SJSA1 (cell line): Measurements from ENCODE around the gene SLC26A1. TPM values are rescaled to one million over a fixed set of nuclear protein-coding genes. Genes with fewer than 3 reads are reported as not detected.
"Not testable (repeated sequence)": the region's sequence is repeated elsewhere in the genome, so short reads cannot be mapped to it uniquely, and the experiment has no call there.

ENCODE experiments used
- DNase-seq, 2 experiments: peaks; one replicate each; pipeline ENCODE4 v3.0.0-alpha.2; 2015 to 2020; ENCODE audit warnings: low spot score in 2 of 2, low read depth in 1 of 2
- H3K27ac ChIP-seq: fragments of 250-450 bp; sonication (Bioruptor Pico); 2 replicates; pipeline ENCODE4 v1.5.1; 2020; ENCODE audit warnings: mild to moderate bottlenecking, moderate library complexity
- H3K27me3 ChIP-seq: fragments of 250-450 bp; sonication (Bioruptor Pico); replicated peaks from 2 replicates; pipeline ENCODE4 v1.5.1; 2020; ENCODE audit warnings: mild to moderate bottlenecking, moderate library complexity
- H3K36me3 ChIP-seq: fragments of 250-450 bp; sonication (Bioruptor Pico); 2 replicates; pipeline ENCODE4 v1.5.1; 2020; ENCODE audit warnings: mild to moderate bottlenecking
- H3K4me1 ChIP-seq: fragments of 250-450 bp; sonication (Bioruptor Pico); replicated peaks from 2 replicates; pipeline ENCODE4 v1.6.1; 2021; ENCODE audit warnings: mild to moderate bottlenecking
- H3K4me3 ChIP-seq: fragments of 250-450 bp; sonication (Bioruptor Pico); 2 replicates; pipeline ENCODE4 v1.5.1; 2020; ENCODE audit warnings: mild to moderate bottlenecking
- H3K9me3 ChIP-seq: fragments of 250-450 bp; sonication (Bioruptor Pico); replicated peaks from 2 replicates; pipeline ENCODE4 v1.5.1; 2020; ENCODE audit warnings: mild to moderate bottlenecking
- total RNA-seq: library from RNA; depleted of rRNA; stranded (reverse); fragments of >200 nt; shearing (Covaris generic); gene quantifications from 2 replicates; pipeline ENCODE4 v1.2.3, GENCODE V29; 2014

The SLC26A1 gene
- total RNA-seq, 1 experiment from 2014 or later = not detected

DNA sequence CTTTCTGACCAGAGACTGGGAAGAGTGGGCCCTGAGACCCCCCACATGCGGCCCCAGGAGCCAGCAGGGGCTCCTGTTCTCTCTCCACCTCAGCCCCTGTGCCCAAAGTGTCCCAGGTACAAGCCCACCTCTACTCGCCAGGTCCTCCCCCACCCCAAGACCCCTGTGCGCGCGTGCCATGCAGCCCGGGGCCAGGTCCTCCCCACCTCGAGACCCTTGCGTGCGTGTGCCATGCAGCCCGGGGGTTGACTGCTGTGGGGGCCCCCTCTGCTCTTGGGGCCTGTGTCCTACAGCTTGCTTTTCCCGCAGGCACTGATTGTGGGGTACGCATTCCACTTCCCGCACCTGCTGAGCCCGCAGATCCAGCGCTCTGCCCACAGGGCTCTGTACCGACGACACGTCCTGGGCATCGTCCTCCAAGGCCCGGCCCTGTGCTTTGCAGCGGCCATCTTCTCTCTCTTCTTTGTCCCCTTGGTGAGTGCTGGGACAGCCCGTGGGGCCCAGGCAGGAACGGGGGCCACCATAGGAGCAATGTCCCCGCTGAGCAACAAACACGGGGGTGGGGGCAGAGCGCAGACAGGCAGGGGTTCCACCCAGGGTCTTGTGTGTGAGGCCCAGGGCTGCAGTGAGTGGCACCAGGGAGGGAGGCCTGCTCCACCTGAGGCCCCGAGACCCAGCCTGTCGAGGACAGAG is 40.2 kb downstream of the SLC26A1 start:
- no peaks in the 10 kb centered on the region for H3K9me3 ChIP-seq
- no peaks in the 10 kb centered on the region for H3K4me1 ChIP-seq
- H3K4me3 ChIP-seq = no peak overlapping the region
- H3K36me3 ChIP-seq = no peaks in the 10 kb centered on the region
- no peak overlapping the region for H3K27ac ChIP-seq
- H3K27me3 ChIP-seq = no peaks in the 10 kb centered on the region
- DNase-seq = no peak

DNA sequence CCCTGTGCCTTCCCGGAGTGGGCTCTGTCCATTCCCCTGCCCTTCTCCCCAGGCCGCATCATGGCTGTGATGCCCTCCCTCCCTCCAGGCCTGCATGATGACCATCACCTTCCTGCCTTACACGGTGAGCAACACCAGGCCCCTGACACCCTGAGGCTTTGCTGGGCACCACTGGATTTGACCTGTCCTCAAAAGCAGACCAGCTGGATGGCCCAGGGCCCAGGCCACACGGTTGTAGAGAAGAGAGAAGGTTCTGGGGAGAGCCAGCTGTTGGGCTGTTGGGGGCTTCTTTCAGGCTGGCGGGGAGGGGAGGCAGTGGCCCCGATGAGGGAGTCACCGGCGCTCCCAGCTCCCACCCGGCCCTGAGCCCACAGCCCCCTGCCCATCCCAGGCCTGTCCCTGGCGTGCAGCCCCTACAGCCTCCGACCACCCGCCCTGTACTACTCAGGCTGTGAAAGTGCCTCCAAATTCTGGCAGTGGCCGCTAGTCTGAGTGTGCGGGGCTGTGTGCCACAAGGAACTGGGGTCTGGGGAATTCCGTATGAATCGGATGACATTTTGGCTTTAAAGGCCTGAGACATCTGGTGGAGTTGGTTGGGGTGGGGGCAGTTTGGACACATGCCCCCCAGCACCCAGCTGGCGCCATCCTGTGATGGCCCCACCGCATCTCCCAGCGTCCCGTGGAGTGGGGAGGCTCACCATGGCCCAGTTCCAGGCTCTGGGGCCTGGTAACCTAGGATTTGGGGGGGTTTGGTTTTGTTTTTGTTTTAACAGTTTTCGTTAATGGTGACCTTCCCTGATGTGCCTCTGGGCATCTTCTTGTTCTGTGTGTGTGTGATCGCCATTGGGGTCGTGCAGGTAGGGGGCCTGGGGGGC is 41.4 kb downstream of the SLC26A1 start:
- Histone ChIP-seq H3K27me3 (no peaks in the 10 kb centered on the region), H3K9me3 (no peaks in the 10 kb centered on the region), H3K4me3 (no peak overlapping the region), H3K36me3 (no peaks in the 10 kb centered on the region), H3K4me1 (no peaks in the 10 kb centered on the region), H3K27ac (no peak overlapping the region)
- DNase-seq = no peak

- H3K27me3 ChIP-seq = no peaks in the 10 kb centered on the region
- H3K4me1 ChIP-seq = no peaks in the 10 kb centered on the region
- no peak for DNase-seq
- no peak overlapping the region for H3K4me3 ChIP-seq
- no peak overlapping the region for H3K27ac ChIP-seq
- no peaks in the 10 kb centered on the region for H3K36me3 ChIP-seq
- no peaks in the 10 kb centered on the region for H3K9me3 ChIP-seq
Measured at GRCh38 chr4:951186-951585, 42.0 kb downstream of the SLC26A1 start.

DNA sequence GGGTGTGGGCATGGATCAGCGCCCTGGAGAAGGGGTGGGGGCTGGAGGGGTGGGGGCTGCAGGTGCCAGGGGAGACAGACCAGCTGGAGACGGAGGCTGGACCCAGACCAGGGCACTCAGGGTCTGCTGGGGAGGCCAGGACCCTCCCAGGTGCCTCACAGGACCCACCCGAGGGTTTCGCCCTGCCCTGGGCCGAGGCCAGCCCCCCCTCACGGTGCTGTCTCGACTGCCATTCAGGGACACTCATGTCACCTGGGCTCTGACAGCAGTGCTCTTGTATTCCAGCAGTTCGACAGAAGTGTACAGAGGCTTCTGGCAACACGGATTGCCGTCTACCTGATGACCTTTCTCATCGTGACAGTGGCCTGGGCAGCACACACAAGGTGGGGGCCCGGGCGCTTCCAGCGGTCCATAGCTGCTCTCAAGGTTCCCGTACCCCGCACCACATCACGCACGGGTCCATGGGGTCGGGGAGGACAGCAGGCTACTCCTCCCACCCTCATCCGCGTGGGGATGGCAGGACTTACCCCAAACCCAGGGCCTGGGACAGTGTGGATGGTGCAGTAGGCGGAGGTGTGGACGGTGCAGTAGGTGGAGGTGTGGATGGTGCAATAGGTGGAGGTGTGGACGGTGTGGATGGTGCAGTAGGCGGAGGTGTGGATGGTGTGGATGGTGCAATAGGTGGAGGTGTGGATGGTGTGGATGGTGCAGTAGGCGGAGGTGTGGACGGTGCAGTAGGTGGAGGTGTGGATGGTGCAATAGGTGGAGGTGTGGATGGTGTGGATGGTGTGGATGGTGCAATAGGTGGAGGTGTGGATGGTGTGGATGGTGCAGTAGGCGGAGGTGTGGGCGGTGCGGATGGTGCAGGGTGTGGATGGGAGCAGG is 42.8 kb downstream of the SLC26A1 start:
- Histone ChIP-seq H3K27ac (no peak overlapping the region), H3K27me3 (no peaks in the 10 kb centered on the region), H3K9me3 (no peaks in the 10 kb centered on the region), H3K36me3 (no peaks in the 10 kb centered on the region), H3K4me1 (no peaks in the 10 kb centered on the region), H3K4me3 (no peak overlapping the region)
- DNase-seq = peak in 1 of 2 experiments; percentile 29

GRCh38 chr4:949656-950055 is 43.5 kb downstream of the SLC26A1 start:
- peak in 1 of 2 experiments; percentile 15 for DNase-seq
- no peak overlapping the region for H3K4me3 ChIP-seq
- H3K36me3 ChIP-seq = no peaks in the 10 kb centered on the region
- no peak overlapping the region for H3K27ac ChIP-seq
- no peaks in the 10 kb centered on the region for H3K4me1 ChIP-seq
- H3K9me3 ChIP-seq = no peaks in the 10 kb centered on the region
- H3K27me3 ChIP-seq = no peaks in the 10 kb centered on the region

DNA sequence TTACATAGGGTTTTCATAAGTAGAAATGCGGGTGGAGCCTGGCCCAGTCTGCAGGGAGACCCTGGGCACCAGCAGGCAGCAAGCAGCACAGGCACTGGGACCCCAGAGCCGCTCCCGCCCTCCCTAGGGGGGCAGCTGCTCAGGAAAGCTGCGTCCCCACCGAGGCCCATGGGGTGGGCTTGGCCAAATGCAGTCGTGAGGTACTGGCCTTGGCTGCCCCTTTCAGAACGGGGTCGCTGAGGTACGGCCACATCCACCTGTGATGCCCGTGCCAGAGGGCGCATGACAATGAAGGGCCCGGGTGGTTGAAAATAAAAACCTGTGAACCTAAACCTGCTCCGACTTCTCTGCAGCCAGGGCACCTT is 44.3 kb downstream of the SLC26A1 start:
- no peak overlapping the region for H3K4me3 ChIP-seq
- H3K4me1 ChIP-seq = no peaks in the 10 kb centered on the region
- no peaks in the 10 kb centered on the region for H3K9me3 ChIP-seq
- no peaks in the 10 kb centered on the region for H3K27me3 ChIP-seq
- no peaks in the 10 kb centered on the region for H3K36me3 ChIP-seq
- DNase-seq = no peak
- no peak overlapping the region for H3K27ac ChIP-seq

- Histone ChIP-seq H3K27me3 (no peaks in the 10 kb centered on the region), H3K27ac (no peak overlapping the region), H3K4me1 (no peaks in the 10 kb centered on the region), H3K36me3 (no peaks in the 10 kb centered on the region), H3K9me3 (no peaks in the 10 kb centered on the region), H3K4me3 (no peak overlapping the region)
- DNase-seq = no peak
Measured at GRCh38 chr4:948101-948935, 44.9 kb downstream of the SLC26A1 start.

GRCh38 chr4:947491-947971 is 45.7 kb downstream of the SLC26A1 start:
- H3K27ac ChIP-seq = no peak overlapping the region
- H3K9me3 ChIP-seq = no peaks in the 10 kb centered on the region
- no peak overlapping the region for H3K4me3 ChIP-seq
- no peak for DNase-seq
- H3K36me3 ChIP-seq = no peaks in the 10 kb centered on the region
- H3K4me1 ChIP-seq = no peaks in the 10 kb centered on the region
- H3K27me3 ChIP-seq = no peaks in the 10 kb centered on the region

DNA sequence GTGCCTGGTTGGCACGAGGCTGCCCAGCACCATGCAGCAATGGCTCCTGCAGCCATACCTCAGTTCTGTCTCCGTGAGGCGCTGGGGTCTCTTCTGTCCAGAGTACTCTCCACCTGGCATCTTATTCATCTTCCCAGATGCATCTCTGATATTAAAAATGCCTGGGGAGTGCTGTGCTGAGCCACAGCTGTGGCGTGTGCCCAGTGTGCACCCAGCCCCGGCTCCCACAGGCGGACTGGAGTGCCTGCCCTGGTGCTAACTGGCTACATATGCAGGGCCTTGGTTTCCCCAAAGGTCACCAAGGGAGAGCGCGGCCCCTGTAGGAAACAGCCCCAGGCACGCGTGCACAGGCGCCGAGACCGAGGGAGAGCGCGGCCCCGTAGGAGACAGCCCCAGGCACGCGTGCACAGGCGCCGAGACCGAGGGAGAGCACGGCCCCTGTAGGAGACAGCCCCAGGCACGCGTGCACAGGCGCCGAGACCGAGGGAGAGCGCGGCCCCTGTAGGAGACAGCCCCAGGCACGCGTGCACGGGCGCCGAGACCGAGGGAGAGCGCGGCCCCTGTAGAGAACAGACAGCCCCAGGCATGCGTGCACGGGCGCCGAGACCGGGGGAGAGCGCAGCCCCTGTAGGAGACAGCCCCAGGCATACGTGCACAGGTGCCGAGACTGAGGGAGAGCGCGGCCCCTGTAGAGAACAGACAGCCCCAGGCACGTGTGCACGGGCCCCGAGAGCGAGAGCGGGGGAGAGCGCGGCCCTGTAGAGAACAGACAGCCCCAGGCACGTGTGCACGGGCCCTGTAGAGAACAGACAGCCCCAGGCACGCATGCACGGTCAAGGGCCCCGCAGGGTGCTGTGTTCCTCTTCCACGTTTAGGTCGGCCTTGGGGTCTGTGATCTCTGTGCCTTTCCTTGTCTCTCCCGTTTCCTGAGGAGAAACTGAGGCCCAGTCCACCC is 46.4 kb downstream of the SLC26A1 start:
- Histone ChIP-seq H3K27me3 (no peaks in the 10 kb centered on the region), H3K9me3 (no peaks in the 10 kb centered on the region), H3K36me3 (no peaks in the 10 kb centered on the region), H3K27ac (no peak overlapping the region), H3K4me3 (no peak overlapping the region), H3K4me1 (no peaks in the 10 kb centered on the region)
- DNase-seq = no peak

DNA sequence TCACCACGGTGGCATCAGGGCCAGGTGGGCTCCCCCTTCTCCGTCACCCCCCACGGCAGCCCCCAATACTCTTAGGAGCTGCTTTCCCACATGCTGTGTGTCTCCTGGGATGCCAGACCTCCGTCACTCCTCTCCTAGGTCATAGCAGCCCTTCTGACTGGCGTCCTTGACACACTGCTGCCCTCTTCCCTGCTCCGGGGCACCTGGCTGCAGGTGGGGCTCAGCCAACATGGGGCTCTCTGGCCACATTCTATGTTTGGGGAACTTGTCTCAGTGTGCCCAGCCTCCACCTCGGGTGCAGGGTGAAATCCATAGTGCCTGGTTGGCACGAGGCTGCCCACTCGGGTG is 47.1 kb downstream of the SLC26A1 start:
- no peak overlapping the region for H3K27ac ChIP-seq
- H3K27me3 ChIP-seq = no peaks in the 10 kb centered on the region
- DNase-seq = no peak
- H3K4me1 ChIP-seq = no peaks in the 10 kb centered on the region
- no peak overlapping the region for H3K4me3 ChIP-seq
- no peaks in the 10 kb centered on the region for H3K9me3 ChIP-seq
- no peaks in the 10 kb centered on the region for H3K36me3 ChIP-seq

GRCh38 chr4:945274-946102 is 47.7 kb downstream of the SLC26A1 start:
- Histone ChIP-seq H3K4me3 (no peak overlapping the region), H3K4me1 (no peaks in the 10 kb centered on the region), H3K9me3 (no peaks in the 10 kb centered on the region), H3K27ac (no peak overlapping the region), H3K27me3 (no peaks in the 10 kb centered on the region), H3K36me3 (no peaks in the 10 kb centered on the region)
- no peak for DNase-seq

- not testable (repeated sequence) for H3K4me3 ChIP-seq, DNase-seq, H3K36me3 ChIP-seq, H3K27ac ChIP-seq, H3K27me3 ChIP-seq, H3K9me3 ChIP-seq, H3K4me1 ChIP-seq
Measured at GRCh38 chr4:939508-939907, 53.7 kb downstream of the SLC26A1 start.
